ENCODE data around the gene SLC27A4. TPM values are rescaled to one million over a fixed set of nuclear protein-coding genes. Genes with fewer than 3 reads are reported as not detected.
"Not testable (repeated sequence)": the region's sequence is repeated elsewhere in the genome, so short reads cannot be mapped to it uniquely, and the experiment has no call there.

Gene SLC27A4
- total RNA-seq, 1 donor from 2014 or later = 19.2 TPM

GRCh38 chr9:128322404-128323211 lies 17.7 kb upstream of the SLC27A4 start, which contains the start of the genes COQ4 and TRUB2:
Gene COQ4, plus strand, starts transcription at chr9:128322839. Its CDS starts 20 bp downstream, at chr9:128322859.
Gene TRUB2, minus strand, starts transcription at chr9:128322447. Its CDS starts 39 bp downstream, at chr9:128322408.
- ATAC-seq (peak; percentile 98), DNase-seq (ENCODE audit: missing footprints) (peak; percentile 96)
- intact Hi-C loops (cut with DNase I) = loop anchor here (5.0 kb wide), 1 partner anchor 45 kb away; the partner anchor contains the start of genes GOLGA2 and SWI5

- intact Hi-C loops (cut with DNase I) = loop anchor here (5.0 kb wide), 1 partner anchor 46 kb away; the partner anchor contains the start of genes GOLGA2 and SWI5
- ATAC-seq (no peak), DNase-seq (ENCODE audit: missing footprints) (no peak)
Observed at GRCh38 chr9:128323212-128323730, 17.1 kb upstream of the SLC27A4 start.

GRCh38 chr9:128323791-128324190 lies 16.5 kb upstream of the SLC27A4 start:
- intact Hi-C loops (cut with DNase I) = loop anchor here (5.0 kb wide), 1 partner anchor 46 kb away; the partner anchor contains the start of genes GOLGA2 and SWI5
- DNase-seq (ENCODE audit: missing footprints) = no peak
- no peak for ATAC-seq

DNA sequence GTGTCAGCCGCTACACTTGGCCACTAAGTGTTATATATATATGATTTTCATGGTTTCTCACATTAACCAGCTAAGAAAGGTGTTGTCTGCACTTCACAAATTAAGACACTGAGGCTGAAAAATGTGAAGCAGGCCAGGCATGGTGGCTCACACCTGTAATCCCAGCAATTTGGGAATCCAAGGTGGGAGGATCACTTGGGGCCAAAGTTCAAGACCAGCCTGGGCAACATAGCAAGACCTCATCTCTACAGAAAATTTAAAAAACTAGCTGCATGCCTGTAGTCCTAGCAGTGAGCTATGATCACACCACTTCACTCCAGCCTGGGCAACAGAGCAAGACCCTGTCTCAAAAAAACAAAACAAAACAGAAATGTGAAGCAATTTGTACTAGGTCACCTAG lies 15.9 kb upstream of the SLC27A4 start:
- no peak for DNase-seq (ENCODE audit: missing footprints)
- intact Hi-C loops (cut with DNase I) = loop anchor here (5.0 kb wide), 1 partner anchor 47 kb away; the partner anchor contains the start of genes GOLGA2 and SWI5

DNA sequence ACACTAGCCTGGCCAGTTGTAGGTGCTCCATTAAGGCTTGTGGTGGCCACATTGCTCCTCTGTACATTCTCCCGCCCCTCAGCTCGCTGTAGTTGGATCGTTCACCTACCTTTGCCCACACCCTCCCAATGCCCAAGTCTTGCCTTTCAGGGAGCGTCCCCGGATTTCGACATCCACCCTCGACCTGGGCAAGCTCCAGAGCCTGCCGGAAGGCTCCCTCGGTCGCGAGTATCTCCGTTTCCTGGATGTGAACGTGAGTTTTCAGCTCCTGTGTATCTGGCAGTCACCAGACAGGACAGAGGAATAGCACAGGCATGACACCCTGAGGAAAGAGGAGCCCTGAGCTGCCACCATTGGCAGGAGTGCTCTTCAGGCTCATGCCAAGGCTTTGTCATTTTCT lies 14.7 kb upstream of the SLC27A4 start:
- intact Hi-C loops (cut with DNase I) = no loop called here

More for the DNA sequence above, 15.9 kb upstream of the SLC27A4 start:
- ATAC-seq = no peak

GRCh38 chr9:128333451-128333869 lies 6.9 kb upstream of the SLC27A4 start:
- ATAC-seq (no peak), DNase-seq (ENCODE audit: missing footprints) (peak; percentile 46)
- intact Hi-C loops (cut with DNase I) = no loop called here

More for the DNA sequence above, 14.7 kb upstream of the SLC27A4 start:
- no peak for ATAC-seq
- DNase-seq (ENCODE audit: missing footprints) = no peak

GRCh38 chr9:128335161-128335560 lies 5.2 kb upstream of the SLC27A4 start:
- intact Hi-C loops (cut with DNase I) = no loop called here
- no peak for ATAC-seq
- peak; percentile 18 for DNase-seq (ENCODE audit: missing footprints)

GRCh38 chr9:128335914-128336313 lies 4.4 kb upstream of the SLC27A4 start:
- no peak for ATAC-seq
- DNase-seq (ENCODE audit: missing footprints) = peak; percentile 47
- intact Hi-C loops (cut with DNase I) = no loop called here

DNA sequence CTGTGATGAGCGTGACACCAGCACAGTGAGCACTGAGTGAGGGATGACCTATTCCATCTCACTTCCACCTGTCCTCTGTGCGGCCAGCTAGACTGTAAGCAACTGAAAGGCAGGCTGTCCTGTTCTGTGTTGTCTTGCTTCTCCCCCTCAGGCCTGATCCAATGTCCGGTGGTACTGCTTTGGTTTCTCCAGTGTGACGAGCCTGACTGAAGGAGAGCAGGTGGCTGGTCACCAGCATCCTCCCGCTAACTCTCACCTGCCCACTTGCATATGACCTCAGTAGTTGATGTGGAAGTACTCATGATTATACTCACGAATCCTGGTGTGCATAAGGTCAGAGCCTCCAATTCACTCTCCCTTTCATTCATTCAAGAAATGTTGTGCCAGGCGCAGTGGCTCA lies 2.4 kb upstream of the SLC27A4 start:
- intact Hi-C loops (cut with DNase I) = no loop called here
- peak; percentile 11 for DNase-seq (ENCODE audit: missing footprints)

GRCh38 chr9:128338852-128339614 lies 1.3 kb upstream of the SLC27A4 start:
- intact Hi-C loops (cut with DNase I); ATAC-seq: not testable (repeated sequence)
- peak; percentile 35 for DNase-seq (ENCODE audit: missing footprints)

More for the DNA sequence above, 2.4 kb upstream of the SLC27A4 start:
- no peak for ATAC-seq

DNA sequence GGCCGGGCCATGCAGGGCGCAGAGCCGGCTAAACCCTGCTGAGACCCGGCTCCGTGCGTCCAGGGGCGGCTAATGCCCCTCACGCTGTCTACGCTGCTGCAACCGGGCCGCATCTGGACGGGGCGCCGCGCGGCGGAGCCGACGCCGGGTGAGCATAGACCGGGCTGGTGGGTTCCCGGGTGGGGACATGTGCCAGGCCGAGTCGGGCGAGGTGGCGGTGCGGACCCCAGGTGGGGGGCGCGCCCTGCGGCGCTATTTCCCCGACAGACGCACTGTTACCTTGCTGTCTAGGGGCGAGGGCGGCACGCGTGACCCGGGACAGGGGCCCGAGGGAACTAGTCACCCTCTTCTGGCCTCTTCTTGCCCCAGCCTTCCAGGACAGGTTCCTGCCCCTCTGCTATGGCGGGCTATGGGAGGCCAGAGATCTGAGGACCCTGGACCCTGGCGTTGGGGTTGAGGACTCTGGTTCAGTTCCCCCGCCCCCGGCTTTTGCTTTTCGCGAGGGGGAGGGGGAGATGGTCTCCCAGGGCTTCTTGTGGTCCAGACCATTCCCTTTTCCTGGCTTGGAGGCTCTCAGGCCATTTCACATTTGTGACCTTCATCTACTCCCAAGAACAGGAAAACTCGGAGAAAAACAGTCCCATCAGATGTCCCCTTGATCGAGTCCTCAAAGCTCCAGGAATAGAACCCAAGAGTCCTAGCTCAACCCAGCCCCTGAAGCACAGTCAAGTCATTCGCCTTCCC lies 536 bp downstream of the SLC27A4 start:
- intact Hi-C loops (cut with DNase I) = loop anchor here (1.0 kb wide), 1 partner anchor 46 kb away; no protein-coding TSS in a partner anchor
- DNase-seq (ENCODE audit: missing footprints) = peak; percentile 75
- ATAC-seq = peak; percentile 6

GRCh38 chr9:128341435-128341849 lies 1.1 kb downstream of the SLC27A4 start:
- intact Hi-C loops (cut with DNase I) = loop anchor here (1.0 kb wide), 1 partner anchor 46 kb away; no protein-coding TSS in a partner anchor
- peak; percentile 68 for ATAC-seq
- DNase-seq (ENCODE audit: missing footprints) = peak; percentile 67

GRCh38 chr9:128342971-128343680 lies 2.8 kb downstream of the SLC27A4 start:
- intact Hi-C loops (cut with DNase I) = no loop called here
- DNase-seq (ENCODE audit: missing footprints) (peak; percentile 43), ATAC-seq (no peak)

GRCh38 chr9:128343855-128344254 lies 3.5 kb downstream of the SLC27A4 start:
- intact Hi-C loops (cut with DNase I) = no loop called here
- ATAC-seq (no peak), DNase-seq (ENCODE audit: missing footprints) (no peak)

- intact Hi-C loops (cut with DNase I) = no loop called here
- DNase-seq (ENCODE audit: missing footprints) (no peak), ATAC-seq (no peak)
Observed at GRCh38 chr9:128344931-128345605, 4.7 kb downstream of the SLC27A4 start.

GRCh38 chr9:128349125-128349524 lies 8.8 kb downstream of the SLC27A4 start:
- DNase-seq (ENCODE audit: missing footprints) (no peak), ATAC-seq (no peak)
- intact Hi-C loops (cut with DNase I) = no loop called here

DNA sequence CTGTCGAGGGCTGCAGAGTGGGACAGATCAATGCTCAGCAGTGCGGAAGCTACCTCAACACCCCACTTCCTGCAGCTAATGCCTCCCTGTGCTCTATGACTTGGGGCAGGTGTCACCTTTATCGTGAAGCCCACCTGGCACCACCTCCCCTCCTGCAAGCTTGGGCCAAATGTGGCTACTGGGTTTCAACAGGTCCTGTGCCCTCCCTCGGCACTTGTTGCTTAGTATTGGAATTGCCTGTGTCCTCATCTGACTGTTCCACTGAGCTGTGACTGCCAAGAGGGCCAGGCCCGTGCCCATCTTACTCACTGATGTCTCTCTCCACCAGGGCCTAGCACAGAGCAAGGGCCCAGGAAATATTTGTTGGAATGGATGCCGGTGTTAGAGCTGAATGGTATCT lies 9.4 kb downstream of the SLC27A4 start:
- ATAC-seq (no peak), DNase-seq (ENCODE audit: missing footprints) (no peak)

More for the DNA sequence above, 9.4 kb downstream of the SLC27A4 start:
- intact Hi-C loops (cut with DNase I) = no loop called here
